Measurements from ENCODE around the gene FGR. TPM values are rescaled to one million over a fixed set of nuclear protein-coding genes. Genes with fewer than 3 reads are reported as not detected.

The FGR gene
- total RNA-seq, 1 donor from 2014 or later: not detected

GRCh38 chr1:27607239-27607804, 27.7 kb downstream of the FGR start:
- H3K9ac ChIP-seq (ENCODE audit: low read length): no peak overlapping the region
- H3K36me3 Mint-ChIP-seq (ENCODE audit: low read depth, unreplicated experiment): no peaks in the 10 kb centered on the region
- no peak for FAIRE-seq
- DNase-seq (ENCODE audit: low read depth): no peak
- peaks cover 18% of the 10 kb centered on the region for H3K27me3 ChIP-seq (ENCODE audit: insufficient read depth, low read length)
- H3K4me3 Mint-ChIP-seq (ENCODE audit: unreplicated experiment): peak overlapping the region; percentile 50
- H3K4me3 ChIP-seq (ENCODE audit: insufficient read depth, low read depth, low read length): no peak overlapping the region
- H3K27me3 Mint-ChIP-seq (ENCODE audit: low read depth, unreplicated experiment): peaks cover 19% of the 10 kb centered on the region
- H2AFZ ChIP-seq (ENCODE audit: low read depth, low read length): no peak overlapping the region
- TF ChIP-seq EZH2 (IDR thresholded peaks at IDR 0.05; ENCODE audit: insufficient read depth, low read length): no peak
- no peak for TF ChIP-seq CTCF (IDR thresholded peaks at IDR 0.05; ENCODE audit: insufficient read depth, low read depth, low read length)
- H3K4me1 Mint-ChIP-seq (ENCODE audit: low read depth, unreplicated experiment): peaks cover 27% of the 10 kb centered on the region
- H3K36me3 ChIP-seq (ENCODE audit: insufficient read depth, low read length): no peaks in the 10 kb centered on the region
- peak overlapping the region; percentile 91 for H3K27ac Mint-ChIP-seq (ENCODE audit: unreplicated experiment)
- H3K4me2 ChIP-seq (ENCODE audit: low read length): no peak overlapping the region
- H3K9me3 ChIP-seq (ENCODE audit: insufficient read depth, low read depth, low read length): no peaks in the 10 kb centered on the region
- peaks cover 9% of the 10 kb centered on the region for H3K79me2 ChIP-seq (ENCODE audit: insufficient read depth, low read length)
- no peak overlapping the region for H3K27ac ChIP-seq (ENCODE audit: low read depth, low read length)
- H3K4me1 ChIP-seq (ENCODE audit: insufficient read depth, low read length): peaks cover 17% of the 10 kb centered on the region
- H3K9me3 Mint-ChIP-seq (ENCODE audit: unreplicated experiment): no peaks in the 10 kb centered on the region
- H4K20me1 ChIP-seq (ENCODE audit: insufficient read depth, low read length): peaks cover 5% of the 10 kb centered on the region

GRCh38 chr1:27606708-27607238, 28.2 kb downstream of the FGR start:
- Mint-ChIP-seq H3K27ac (ENCODE audit: unreplicated experiment) (peak overlapping the region; percentile 75), H3K27me3 (ENCODE audit: low read depth, unreplicated experiment) (peaks cover 14% of the 10 kb centered on the region), H3K9me3 (ENCODE audit: unreplicated experiment) (no peaks in the 10 kb centered on the region), H3K36me3 (ENCODE audit: low read depth, unreplicated experiment) (no peaks in the 10 kb centered on the region), H3K4me3 (ENCODE audit: unreplicated experiment) (peak overlapping the region; percentile 30), H3K4me1 (ENCODE audit: low read depth, unreplicated experiment) (peaks cover 27% of the 10 kb centered on the region)
- Histone ChIP-seq H3K79me2 (ENCODE audit: insufficient read depth, low read length) (peaks cover 14% of the 10 kb centered on the region), H3K27ac (ENCODE audit: low read depth, low read length) (no peak overlapping the region), H3K27me3 (ENCODE audit: insufficient read depth, low read length) (peaks cover 17% of the 10 kb centered on the region), H3K9me3 (ENCODE audit: insufficient read depth, low read depth, low read length) (no peaks in the 10 kb centered on the region), H4K20me1 (ENCODE audit: insufficient read depth, low read length) (peaks cover 10% of the 10 kb centered on the region), H3K4me1 (ENCODE audit: insufficient read depth, low read length) (peaks cover 19% of the 10 kb centered on the region), H3K36me3 (ENCODE audit: insufficient read depth, low read length) (no peaks in the 10 kb centered on the region), H2AFZ (ENCODE audit: low read depth, low read length) (no peak overlapping the region), H3K4me3 (ENCODE audit: insufficient read depth, low read depth, low read length) (no peak overlapping the region), H3K9ac (ENCODE audit: low read length) (no peak overlapping the region), H3K4me2 (ENCODE audit: low read length) (peak overlapping the region; percentile 48)
- FAIRE-seq (no peak), DNase-seq (ENCODE audit: low read depth) (no peak)
- TF ChIP-seq EZH2 (IDR thresholded peaks at IDR 0.05; ENCODE audit: insufficient read depth, low read length) (no peak), CTCF (IDR thresholded peaks at IDR 0.05; ENCODE audit: insufficient read depth, low read depth, low read length) (no peak)

Data from astrocyte (in vitro differentiated cells and primary cell).